Adipocyte (in vitro differentiated cells): Measurements from ENCODE around the gene STOM.

Experiments
- DNase-seq: peaks from one replicate; pipeline ENCODE4 v3.0.0-alpha.2; 2015; ENCODE audit warnings: low read depth
- H3K27me3 ChIP-seq: replicated peaks from 2 replicates; pipeline ENCODE4 v1.7.0; 2013; ENCODE audit warnings: mild to moderate bottlenecking, low read length, moderate library complexity; ENCODE audit not compliant: control insufficient read depth, insufficient read depth
- H3K36me3 ChIP-seq: 2 replicates; pipeline ENCODE4 v1.7.0; 2013; ENCODE audit warnings: low read length, mild to moderate bottlenecking, moderate library complexity; ENCODE audit not compliant: control insufficient read depth, insufficient read depth, severe bottlenecking
- H3K4me1 ChIP-seq: 2 replicates; pipeline ENCODE4 v1.7.0; 2013; ENCODE audit warnings: mild to moderate bottlenecking, low read length, moderate library complexity; ENCODE audit not compliant: control insufficient read depth, insufficient read depth
- H3K4me3 ChIP-seq: 2 replicates; pipeline ENCODE4 v1.7.0; 2013; ENCODE audit warnings: mild to moderate bottlenecking, low read length, moderate library complexity
- H3K9ac ChIP-seq: 2 replicates; pipeline ENCODE4 v1.7.0; 2013; ENCODE audit warnings: mild to moderate bottlenecking, low read length, moderate library complexity
- H3K9me3 ChIP-seq: 2 replicates; pipeline ENCODE4 v1.7.0; 2013; ENCODE audit warnings: mild to moderate bottlenecking, low read length, moderate library complexity; ENCODE audit not compliant: control insufficient read depth

STOM gene

DNA sequence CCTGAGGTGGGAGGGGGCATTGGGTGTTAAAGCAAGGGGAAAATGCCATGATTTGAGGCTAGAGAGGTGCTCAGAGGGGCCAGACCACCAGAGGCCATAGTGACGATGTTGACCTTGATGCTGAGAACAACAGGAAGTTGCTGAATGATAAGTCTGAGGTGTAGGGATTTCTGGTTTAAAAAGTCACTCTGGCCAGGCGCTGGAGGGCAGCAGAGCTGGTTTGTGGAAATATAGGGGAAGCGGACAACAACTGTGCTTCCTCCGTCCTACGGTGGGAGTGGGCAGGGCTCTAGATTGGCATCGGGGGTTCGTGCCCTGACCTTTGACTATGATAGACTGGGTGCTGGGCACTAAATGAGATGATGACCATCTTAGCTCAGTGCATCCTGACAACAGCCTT is 44.7 kb downstream of the STOM start:
- peaks cover 77% of the 10 kb centered on the region for H3K36me3 ChIP-seq

DNA sequence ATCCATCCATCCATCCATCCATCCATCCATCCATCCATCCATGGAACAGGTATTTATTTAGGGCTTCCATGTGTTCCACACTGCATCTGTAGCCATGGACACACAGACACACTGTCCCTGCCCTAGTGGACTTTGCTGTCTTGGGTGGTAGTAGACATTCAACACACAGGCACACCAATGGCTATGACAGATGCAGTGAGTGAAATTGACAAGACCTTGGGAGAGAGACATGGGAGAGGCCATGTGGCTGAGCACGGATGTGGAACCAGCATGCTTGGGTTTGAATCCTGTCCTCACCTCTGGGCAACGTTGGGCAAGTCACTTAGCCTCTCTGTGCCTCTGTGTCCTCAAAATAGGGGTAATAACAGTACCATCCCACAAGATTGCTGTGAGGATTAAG is 45.3 kb downstream of the STOM start:
- Histone ChIP-seq H3K9me3 (no peaks in the 10 kb centered on the region), H3K4me3 (no peak overlapping the region), H3K4me1 (peaks cover 54% of the 10 kb centered on the region), H3K27me3 (no peaks in the 10 kb centered on the region), H3K9ac (peak overlapping the region; percentile 72), H3K36me3 (peaks cover 72% of the 10 kb centered on the region)
- no peak for DNase-seq

More for the DNA sequence above, 44.7 kb downstream of the STOM start:
- Histone ChIP-seq H3K9ac (peak overlapping the region; percentile 72), H3K4me1 (peaks cover 52% of the 10 kb centered on the region), H3K9me3 (no peaks in the 10 kb centered on the region), H3K4me3 (no peak overlapping the region), H3K27me3 (no peaks in the 10 kb centered on the region)
- DNase-seq = no peak

DNA sequence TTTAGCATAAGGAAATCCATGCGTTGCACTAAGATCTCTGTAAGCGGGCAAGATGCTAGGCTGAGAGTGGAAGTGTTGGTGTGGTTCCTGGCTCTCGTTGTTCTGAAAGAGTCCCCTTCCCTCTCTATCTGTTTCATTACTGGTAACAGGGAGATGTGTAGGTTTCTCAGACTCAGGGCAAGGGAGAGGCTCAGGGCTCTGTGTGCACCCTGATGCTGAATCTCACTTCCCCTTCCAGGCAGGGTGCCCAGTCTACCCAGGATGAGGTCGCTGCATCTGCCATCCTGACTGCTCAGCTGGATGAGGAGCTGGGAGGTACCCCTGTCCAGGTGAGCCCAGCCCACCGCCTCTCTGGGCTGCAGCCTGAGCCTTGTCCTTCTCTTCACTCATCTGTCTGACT is 45.7 kb downstream of the STOM start:
- no peak overlapping the region for H3K9ac ChIP-seq
- DNase-seq = no peak
- peaks cover 56% of the 10 kb centered on the region for H3K4me1 ChIP-seq
- H3K4me3 ChIP-seq = no peak overlapping the region
- no peaks in the 10 kb centered on the region for H3K9me3 ChIP-seq
- no peaks in the 10 kb centered on the region for H3K27me3 ChIP-seq
- peaks cover 68% of the 10 kb centered on the region for H3K36me3 ChIP-seq

DNA sequence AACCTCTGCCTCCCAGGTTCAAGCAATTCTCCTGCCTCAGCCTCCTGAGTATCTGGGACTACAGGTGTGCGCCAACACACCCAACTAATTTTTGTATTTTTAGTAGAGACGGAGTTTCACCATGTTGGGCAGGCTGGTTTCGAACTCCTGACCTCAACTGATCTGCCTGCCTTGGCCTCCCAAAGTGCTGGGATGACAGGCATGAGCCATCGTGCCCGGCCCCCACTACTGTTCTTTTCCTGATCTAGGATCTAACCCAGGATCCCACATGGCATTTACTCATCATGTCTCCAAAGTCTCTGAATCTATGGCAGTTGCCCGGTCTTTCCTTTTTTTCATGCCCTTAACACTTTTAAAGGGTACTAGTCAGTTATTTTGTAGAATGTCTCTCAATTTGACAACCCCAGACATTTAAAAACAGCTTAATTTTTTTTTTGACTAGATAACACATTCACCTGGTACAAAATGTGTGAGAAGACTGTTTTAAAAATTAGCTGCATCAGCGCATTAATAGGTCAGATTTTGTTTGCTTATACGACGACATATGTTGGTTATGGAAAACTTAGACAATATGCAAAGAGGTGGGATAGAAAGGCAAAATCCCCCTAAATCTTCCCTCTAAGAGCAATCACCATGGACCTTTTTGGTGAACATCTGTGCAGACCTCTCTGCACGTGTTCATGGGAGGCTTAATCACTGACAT is 46.5 kb downstream of the STOM start:
- Histone ChIP-seq H3K36me3 (peaks cover 68% of the 10 kb centered on the region), H3K9me3 (no peaks in the 10 kb centered on the region), H3K9ac (peak overlapping the region; percentile 2)

DNA sequence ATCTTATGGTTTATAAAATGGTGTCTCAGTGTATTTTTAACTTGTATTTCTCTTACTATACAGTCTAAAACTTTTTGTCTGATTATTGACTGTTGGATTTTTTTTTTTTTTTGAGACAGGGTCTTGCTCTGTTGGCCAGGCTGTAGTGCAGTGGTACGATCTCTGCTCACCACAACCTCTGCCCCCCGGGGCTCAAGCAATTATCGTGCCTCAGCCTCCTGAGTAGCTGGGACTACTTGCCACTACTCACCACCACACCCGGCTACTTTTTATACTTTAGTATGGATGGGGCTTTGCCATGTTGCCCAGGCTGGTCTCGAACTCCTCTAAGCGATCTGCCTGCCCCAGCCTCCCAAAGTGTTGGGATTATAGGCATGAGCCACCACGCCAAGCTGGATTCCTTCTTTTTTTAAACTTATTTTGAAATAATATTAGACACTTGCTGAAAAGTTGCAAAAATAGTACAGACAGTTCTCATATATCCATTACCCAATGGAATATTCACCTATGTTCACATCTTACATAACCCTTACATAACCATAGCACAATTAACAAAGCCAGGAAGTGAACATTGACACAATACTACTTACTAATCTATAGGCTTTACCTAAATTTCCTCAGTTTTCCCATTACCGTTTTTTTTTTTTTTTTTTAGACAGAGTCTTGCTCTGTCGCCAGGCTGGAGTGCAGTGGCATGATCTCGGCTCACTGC is 47.2 kb downstream of the STOM start:
- peak overlapping the region; percentile 71 for H3K9ac ChIP-seq
- peaks cover 68% of the 10 kb centered on the region for H3K36me3 ChIP-seq

More for the DNA sequence above, 46.5 kb downstream of the STOM start:
- Histone ChIP-seq H3K4me1 (peaks cover 63% of the 10 kb centered on the region), H3K27me3 (no peaks in the 10 kb centered on the region), H3K4me3 (no peak overlapping the region)
- no peak for DNase-seq

DNA sequence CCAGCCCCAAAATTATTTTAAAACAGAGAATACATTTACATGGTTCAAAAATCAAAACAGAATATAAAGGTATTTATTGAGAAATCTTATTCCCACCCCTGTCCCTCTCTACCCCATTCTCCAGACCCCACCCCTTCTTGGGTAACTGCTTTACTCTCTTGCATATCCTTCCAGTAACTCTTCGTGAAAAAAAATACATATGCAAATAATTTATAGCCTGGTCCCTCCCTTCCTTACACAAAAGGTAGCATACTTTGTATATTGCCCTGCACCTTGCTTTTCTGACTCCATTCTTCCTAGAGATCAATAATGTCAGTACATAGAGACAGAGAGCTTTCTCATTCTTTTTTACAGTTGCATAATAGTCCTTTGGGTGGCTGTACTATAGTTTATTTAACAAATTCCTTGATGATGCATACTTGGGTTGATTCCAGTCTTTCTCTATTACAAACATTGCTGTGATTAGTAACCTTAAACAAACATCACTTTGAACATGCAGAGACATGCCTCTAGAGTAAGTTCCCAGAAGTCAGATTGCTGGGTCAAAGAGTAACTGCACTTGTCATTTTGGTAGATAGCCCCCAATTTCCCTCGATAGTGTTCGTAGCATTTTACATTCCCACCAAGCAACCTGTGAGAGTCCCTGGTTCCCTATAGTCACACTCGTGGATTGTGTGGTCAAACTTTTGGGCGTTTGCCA is 47.9 kb downstream of the STOM start:
- DNase-seq = peak; percentile 93
- peaks cover 76% of the 10 kb centered on the region for H3K4me1 ChIP-seq

More for the DNA sequence above, 47.2 kb downstream of the STOM start:
- H3K4me3 ChIP-seq = no peak overlapping the region
- H3K27me3 ChIP-seq = no peaks in the 10 kb centered on the region
- H3K9me3 ChIP-seq = no peaks in the 10 kb centered on the region
- peaks cover 69% of the 10 kb centered on the region for H3K4me1 ChIP-seq
- no peak for DNase-seq

DNA sequence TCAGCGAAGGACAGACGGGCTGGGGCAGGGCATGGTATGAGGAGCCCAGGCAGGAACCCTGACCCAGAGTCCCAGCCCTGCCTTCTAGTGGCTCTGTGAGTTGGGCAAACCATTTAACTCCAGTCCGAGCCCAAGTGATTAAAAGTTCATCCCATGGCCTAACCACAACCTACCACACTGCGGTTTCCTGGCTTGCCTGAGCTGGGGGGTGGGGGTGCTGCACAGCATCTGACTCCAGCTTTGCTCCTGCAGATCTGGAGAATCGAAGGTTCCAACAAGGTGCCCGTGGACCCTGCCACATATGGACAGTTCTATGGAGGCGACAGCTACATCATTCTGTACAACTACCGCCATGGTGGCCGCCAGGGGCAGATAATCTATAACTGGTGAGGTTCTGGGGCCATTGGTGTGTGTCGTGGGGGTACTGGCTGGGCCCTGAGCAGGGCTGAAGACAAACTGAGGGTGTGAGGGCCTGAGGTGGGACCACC is 49.0 kb downstream of the STOM start:
- Histone ChIP-seq H3K9me3 (no peaks in the 10 kb centered on the region), H3K36me3 (peaks cover 74% of the 10 kb centered on the region), H3K9ac (peak overlapping the region; percentile 67), H3K4me3 (no peak overlapping the region), H3K4me1 (peaks cover 73% of the 10 kb centered on the region), H3K27me3 (no peaks in the 10 kb centered on the region)
- DNase-seq = no peak

More for the DNA sequence above, 47.9 kb downstream of the STOM start:
- Histone ChIP-seq H3K36me3 (peaks cover 69% of the 10 kb centered on the region), H3K9ac (peak overlapping the region; percentile 71), H3K4me3 (no peak overlapping the region), H3K27me3 (no peaks in the 10 kb centered on the region), H3K9me3 (no peaks in the 10 kb centered on the region)

DNA sequence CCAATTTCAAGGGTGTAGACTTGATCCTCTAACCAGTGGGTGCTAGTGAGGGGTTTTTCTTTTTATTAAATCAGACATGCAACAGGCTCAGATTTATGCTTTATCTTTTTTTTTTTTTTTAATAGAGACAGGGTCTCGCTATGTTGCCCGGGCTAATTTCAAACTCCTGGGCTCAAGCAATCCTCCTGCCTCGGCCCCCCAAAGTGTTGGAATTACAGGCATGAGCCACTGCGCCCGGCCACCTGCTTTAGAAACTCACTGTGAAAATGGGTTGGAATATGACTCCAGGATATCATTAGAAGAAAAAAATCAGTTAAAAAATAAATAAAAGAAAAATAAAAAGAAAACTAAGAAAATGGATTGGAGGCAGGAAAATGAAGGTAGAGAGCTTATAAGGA is 50.7 kb downstream of the STOM start:
- Histone ChIP-seq H3K4me1 (peaks cover 66% of the 10 kb centered on the region), H3K9me3 (no peaks in the 10 kb centered on the region), H3K27me3 (no peaks in the 10 kb centered on the region), H3K4me3 (no peak overlapping the region), H3K36me3 (peaks cover 63% of the 10 kb centered on the region), H3K9ac (peak overlapping the region; percentile 6)
- DNase-seq = no peak

DNA sequence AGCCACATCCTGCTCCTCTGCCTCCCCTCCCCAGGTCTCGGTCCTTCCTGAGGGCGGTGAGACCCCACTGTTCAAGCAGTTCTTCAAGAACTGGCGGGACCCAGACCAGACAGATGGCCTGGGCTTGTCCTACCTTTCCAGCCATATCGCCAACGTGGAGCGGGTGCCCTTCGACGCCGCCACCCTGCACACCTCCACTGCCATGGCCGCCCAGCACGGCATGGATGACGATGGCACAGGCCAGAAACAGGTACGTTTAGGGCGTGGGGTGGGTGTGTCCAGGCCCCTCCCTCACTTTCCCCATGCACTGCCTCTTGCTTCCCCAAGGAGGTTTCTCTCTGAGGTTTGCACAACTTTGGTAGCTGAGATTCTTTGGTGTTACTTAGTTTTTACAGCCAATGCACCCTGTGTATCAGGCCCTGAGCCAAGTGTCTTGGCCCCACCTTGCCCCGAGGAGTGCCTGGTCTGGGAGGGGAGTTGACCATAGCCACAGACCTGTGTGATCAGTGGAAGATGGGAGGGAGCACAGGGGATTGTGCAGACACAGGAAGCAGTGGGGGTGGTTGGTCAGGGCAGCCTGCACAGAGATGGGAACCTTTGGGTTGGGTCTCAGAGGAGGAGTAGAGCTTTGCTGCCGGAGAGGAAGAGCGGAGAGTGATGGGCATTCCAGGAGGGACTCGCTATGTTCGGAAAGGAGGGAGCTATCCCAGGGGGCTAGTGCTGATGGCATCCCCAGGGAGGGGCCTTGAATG is 51.2 kb downstream of the STOM start:
- Histone ChIP-seq H3K4me1 (peaks cover 66% of the 10 kb centered on the region), H3K9me3 (no peaks in the 10 kb centered on the region), H3K4me3 (no peak overlapping the region), H3K9ac (peak overlapping the region; percentile 6), H3K36me3 (peaks cover 63% of the 10 kb centered on the region), H3K27me3 (no peaks in the 10 kb centered on the region)
- DNase-seq = no peak

DNA sequence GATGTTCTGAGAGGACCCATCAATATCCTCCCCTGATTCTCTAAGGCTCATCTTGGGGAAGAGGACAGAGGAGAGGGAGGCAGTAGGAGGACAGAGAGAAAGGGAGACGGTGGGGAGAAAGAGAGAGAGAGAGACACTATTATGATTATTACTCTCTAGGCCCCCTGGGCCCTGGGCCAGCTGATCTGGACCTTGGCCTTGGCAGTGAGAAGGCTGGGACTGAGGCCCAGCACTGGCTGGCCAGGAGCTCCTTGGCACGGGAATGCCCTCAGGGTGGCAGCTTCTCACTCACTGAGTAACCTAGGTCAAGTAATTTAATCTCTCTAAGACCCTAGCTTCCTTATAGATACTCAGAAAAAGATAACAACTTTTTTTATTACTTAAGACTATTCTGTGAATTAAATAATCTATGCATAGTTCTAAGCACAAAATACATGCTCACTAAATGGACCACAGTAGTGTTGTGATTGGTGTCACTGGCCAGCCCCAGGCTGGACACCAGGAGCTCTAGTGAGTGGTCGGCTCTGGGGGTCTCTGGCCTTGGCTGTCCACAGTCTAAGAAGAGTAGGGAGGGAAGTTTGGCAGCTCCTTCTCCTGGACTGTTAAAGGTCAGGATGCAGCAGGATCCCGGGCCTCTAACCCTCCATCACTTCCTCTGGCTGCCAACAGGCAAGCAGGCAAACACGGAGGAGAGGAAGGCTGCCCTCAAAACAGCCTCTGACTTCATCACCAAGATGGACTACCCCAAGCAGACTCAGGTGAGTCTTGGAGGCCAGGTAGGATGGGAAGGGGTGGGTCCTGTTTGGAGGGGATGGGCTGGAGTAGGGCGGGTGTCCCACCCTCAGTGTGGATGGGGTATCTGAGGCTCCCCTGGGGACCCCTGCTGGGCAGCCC is 52.1 kb downstream of the STOM start:
- Histone ChIP-seq H3K9ac (peak overlapping the region; percentile 31), H3K27me3 (no peaks in the 10 kb centered on the region), H3K9me3 (no peaks in the 10 kb centered on the region), H3K4me1 (peaks cover 59% of the 10 kb centered on the region), H3K36me3 (peaks cover 66% of the 10 kb centered on the region), H3K4me3 (no peak overlapping the region)
- DNase-seq = no peak
